Measurements from ENCODE around the gene TRIM48. TPM values are rescaled to one million over a fixed set of nuclear protein-coding genes. Genes with fewer than 3 reads are reported as not detected.
"Not testable (repeated sequence)": the region's sequence is repeated elsewhere in the genome, so short reads cannot be mapped to it uniquely, and the experiment has no call there.

Gene TRIM48
- not detected in 2 replicates for total RNA-seq (2014; rRNA removed; shearing (Covaris generic))

DNA sequence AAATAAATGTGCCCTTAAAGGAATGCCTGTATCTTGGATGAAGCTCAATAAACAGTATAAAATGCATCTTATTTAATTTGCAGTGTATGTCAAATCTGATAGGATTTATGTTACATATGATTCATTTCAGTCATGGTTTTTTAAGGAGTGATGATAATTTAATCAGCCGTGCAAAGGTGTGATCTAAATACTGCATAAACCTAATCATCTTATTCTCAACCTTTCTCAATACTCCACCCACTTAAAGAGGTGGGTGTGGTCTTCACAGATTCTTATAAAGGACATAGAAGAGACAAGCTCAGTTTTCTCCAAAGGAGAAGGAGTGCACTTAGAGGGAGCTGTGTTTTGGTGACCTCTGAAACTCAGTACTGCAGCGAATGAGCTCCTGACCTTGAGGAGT is at the start of gene TRIM48:
TRIM48 (plus strand) TSS at position 301 of the 400 bp plus-strand sequence. CDS start 113 bp downstream, outside the sequence.
- H3K27ac ChIP-seq; DNase-seq (ENCODE audit: low read depth in 1 of 2, low spot score in 2 of 2); H3K4me1 ChIP-seq (replicated peaks); H3K9me3 ChIP-seq (replicated peaks); H3K27me3 ChIP-seq (replicated peaks); H3K36me3 ChIP-seq; H3K4me3 ChIP-seq: not testable (repeated sequence)

DNA sequence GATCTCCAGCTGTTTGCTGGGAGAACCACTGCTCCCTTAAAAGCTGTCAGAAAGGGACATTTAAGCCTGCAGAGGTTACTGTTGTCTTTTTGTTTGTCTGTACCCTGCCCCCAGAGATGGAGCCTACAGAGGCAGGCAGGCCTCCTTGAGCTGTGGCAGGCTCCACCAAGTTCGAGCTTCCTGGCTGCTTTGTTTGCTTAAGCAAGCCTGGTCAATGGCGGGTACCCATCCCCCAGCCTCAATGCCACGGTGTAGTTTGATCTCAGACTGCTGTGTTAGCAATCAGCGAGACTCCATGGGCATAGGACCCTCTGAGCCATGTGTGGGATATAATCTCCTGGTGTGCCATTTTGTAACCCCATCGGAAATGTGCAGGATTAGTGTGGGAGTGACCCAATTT is 23.6 kb upstream of the TRIM48 start:
- H3K4me3 ChIP-seq; H3K4me1 ChIP-seq (replicated peaks); DNase-seq (ENCODE audit: low read depth in 1 of 2, low spot score in 2 of 2); H3K27me3 ChIP-seq (replicated peaks); H3K9me3 ChIP-seq (replicated peaks); H3K36me3 ChIP-seq; H3K27ac ChIP-seq: not testable (repeated sequence)

DNA sequence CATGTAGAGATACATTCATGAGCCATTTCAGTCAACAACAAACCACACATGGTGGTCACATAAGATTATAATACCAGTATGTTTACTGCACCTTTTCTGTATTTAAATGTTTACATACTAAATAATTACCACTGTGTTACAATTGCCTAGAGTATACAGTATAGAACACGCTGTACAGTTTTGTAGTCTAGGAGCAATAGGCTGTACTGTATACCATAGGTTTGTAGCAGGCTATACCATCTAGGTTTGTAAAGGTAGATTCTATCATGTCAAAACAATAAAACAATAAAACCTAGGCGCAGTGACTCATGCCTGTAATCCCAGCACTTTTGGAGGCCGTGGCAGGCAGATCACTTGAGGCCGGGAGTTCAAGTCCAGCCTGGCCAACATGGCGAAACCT is 1.1 kb downstream of the TRIM48 start:
- Histone ChIP-seq H3K4me1 (replicated peaks) (no peaks in the 10 kb centered on the region), H3K36me3 (no peaks in the 10 kb centered on the region), H3K9me3 (replicated peaks) (no peaks in the 10 kb centered on the region), H3K27me3 (replicated peaks) (no peaks in the 10 kb centered on the region), H3K4me3 (no peak overlapping the region), H3K27ac (no peak overlapping the region)
- DNase-seq (ENCODE audit: low read depth in 1 of 2, low spot score in 2 of 2): no peak

Other genes with a start within 250 kb of the TRIM48 start
- not detected in 2 replicates for gene OR4A16, start 81.0 kb downstream of the TRIM48 start, total RNA-seq (2014; rRNA removed; shearing (Covaris generic))
- gene OR4A15, start 105.8 kb downstream of the TRIM48 start, total RNA-seq (2014; rRNA removed; shearing (Covaris generic)): not detected in 2 replicates